GM21825 (cell line): Measurements from ENCODE around the gene EPHA6.

ENCODE experiments used
- ATAC-seq: cut with Tn5 transposase; IDR thresholded peaks from one replicate; pipeline ENCODE4 v1.9.1; 2021; ENCODE audit warnings: mild to moderate bottlenecking, moderate library complexity; ENCODE audit not compliant: unreplicated experiment

The EPHA6 gene

GRCh38 chr3:97138914-97139541, 324.6 kb downstream of the EPHA6 start:
- no peak for ATAC-seq

GRCh38 chr3:97148931-97149330, 334.5 kb downstream of the EPHA6 start:
- ATAC-seq, result no peak

- no peak for ATAC-seq
These were observed 346.8 kb downstream of the EPHA6 start for GRCh38 chr3:97161169-97161568.

- no peak for ATAC-seq
These were observed 362.8 kb downstream of the EPHA6 start for GRCh38 chr3:97177242-97177641.

- no peak for ATAC-seq
These were observed 367.3 kb downstream of the EPHA6 start for GRCh38 chr3:97181704-97182103.

- no peak for ATAC-seq
These were observed 373.4 kb downstream of the EPHA6 start for GRCh38 chr3:97187771-97188170.

- ATAC-seq, result no peak
These were observed 375.4 kb downstream of the EPHA6 start for GRCh38 chr3:97189835-97190234.

GRCh38 chr3:97197083-97197482, 382.7 kb downstream of the EPHA6 start:
- ATAC-seq, result no peak

GRCh38 chr3:97197830-97198229, 383.4 kb downstream of the EPHA6 start:
- no peak for ATAC-seq

GRCh38 chr3:97200387-97200786, 386.0 kb downstream of the EPHA6 start:
- ATAC-seq, result no peak

GRCh38 chr3:97201814-97202213, 387.4 kb downstream of the EPHA6 start:
- no peak for ATAC-seq

- no peak for ATAC-seq
These were observed 414.6 kb downstream of the EPHA6 start for GRCh38 chr3:97228966-97229365.

GRCh38 chr3:97230486-97230885, 416.1 kb downstream of the EPHA6 start:
- ATAC-seq, result no peak

- ATAC-seq, result no peak
These were observed 418.1 kb downstream of the EPHA6 start for GRCh38 chr3:97232393-97233034.

GRCh38 chr3:97235179-97235578, 420.8 kb downstream of the EPHA6 start:
- ATAC-seq, result no peak

GRCh38 chr3:97235611-97236315, 421.4 kb downstream of the EPHA6 start:
- ATAC-seq, result no peak

GRCh38 chr3:97241417-97241816, 427.0 kb downstream of the EPHA6 start:
- no peak for ATAC-seq

GRCh38 chr3:97245201-97245910, 431.0 kb downstream of the EPHA6 start:
- ATAC-seq, result no peak

- no peak for ATAC-seq
These were observed 441.7 kb downstream of the EPHA6 start for GRCh38 chr3:97256060-97256459.

GRCh38 chr3:97257942-97258697, 443.7 kb downstream of the EPHA6 start:
- no peak for ATAC-seq

GRCh38 chr3:97259263-97259662, 444.9 kb downstream of the EPHA6 start:
- ATAC-seq, result no peak
